Erythroblast (primary cell): ENCODE measurements around the gene ZNF879.

Source experiments
- DNase-seq, 2 experiments: peaks; one replicate each; lab custom pipeline; 2025; lab: John Stamatoyannopoulos, UW
- GATA1 ChIP-seq: IDR thresholded peaks from 2 replicates; pipeline ENCODE4 v1.6.1; 2011; ENCODE audit warnings: low read depth, mild to moderate bottlenecking, control low read depth, low read length, moderate library complexity
- POLR2A ChIP-seq: IDR thresholded peaks from 2 replicates; pipeline ENCODE4 v1.6.1; 2011; ENCODE audit warnings: mild to moderate bottlenecking, low read length

Gene ZNF879

DNA sequence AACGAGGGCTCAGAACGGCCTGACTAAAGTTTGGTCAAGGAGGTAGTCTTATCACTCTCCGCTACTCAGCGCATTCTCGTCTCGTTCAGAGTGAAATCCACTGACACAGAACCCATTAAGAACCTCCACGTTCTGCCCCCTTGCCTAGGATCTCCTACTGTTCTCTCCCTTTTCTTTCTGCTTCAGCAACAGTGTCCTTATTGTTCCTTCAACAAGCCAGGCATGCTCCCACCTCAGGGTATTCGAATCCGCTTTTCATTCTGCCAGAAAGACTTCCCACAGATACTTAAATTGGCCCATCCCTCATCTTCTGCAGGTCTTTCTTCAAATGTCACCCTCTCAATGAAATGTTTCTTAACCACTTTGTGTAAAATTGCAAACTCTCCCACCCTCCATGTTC is 32.2 kb downstream of the ZNF879 start:
- DNase-seq, result no peak
- no peak for TF ChIP-seq GATA1
- no peak for TF ChIP-seq POLR2A

GRCh38 chr5:179060116-179061008 is 36.8 kb downstream of the ZNF879 start, which contains the start of gene ZNF354C:
Gene ZNF354C (plus strand): TSS chr5:179060373. CDS start chr5:179062069, 1,696 bp downstream.
- TF ChIP-seq POLR2A, result no peak
- TF ChIP-seq GATA1, result no peak
- peak in 1 of 2 experiments; percentile 4 for DNase-seq

GRCh38 chr5:179061025-179061424 is 37.4 kb downstream of the ZNF879 start:
- TF ChIP-seq GATA1 (no peak), POLR2A (no peak)
- DNase-seq, result no peak

DNA sequence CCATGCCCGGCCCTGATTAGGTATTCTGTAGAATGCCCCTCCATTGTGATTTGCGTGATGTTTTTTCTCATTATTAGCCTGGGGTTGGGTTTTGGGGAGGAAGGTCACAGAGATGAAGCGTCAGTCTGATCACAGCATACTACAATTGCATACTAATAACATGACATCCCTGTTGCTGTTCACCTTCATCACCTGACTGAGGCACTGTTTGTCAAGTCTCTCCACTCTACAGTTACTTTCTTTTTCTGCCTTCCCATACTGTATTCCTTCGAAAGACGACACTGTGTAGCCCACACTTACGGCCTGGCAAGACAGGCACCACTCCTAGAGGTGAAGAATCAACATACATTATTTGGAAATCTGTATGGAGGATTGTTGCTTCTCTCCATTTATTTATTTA is 42.1 kb downstream of the ZNF879 start:
- no peak for DNase-seq
- no peak for TF ChIP-seq GATA1

- DNase-seq, result no peak
- TF ChIP-seq POLR2A (no peak), GATA1 (no peak)
These were observed 55.8 kb downstream of the ZNF879 start for GRCh38 chr5:179079165-179079987.

DNA sequence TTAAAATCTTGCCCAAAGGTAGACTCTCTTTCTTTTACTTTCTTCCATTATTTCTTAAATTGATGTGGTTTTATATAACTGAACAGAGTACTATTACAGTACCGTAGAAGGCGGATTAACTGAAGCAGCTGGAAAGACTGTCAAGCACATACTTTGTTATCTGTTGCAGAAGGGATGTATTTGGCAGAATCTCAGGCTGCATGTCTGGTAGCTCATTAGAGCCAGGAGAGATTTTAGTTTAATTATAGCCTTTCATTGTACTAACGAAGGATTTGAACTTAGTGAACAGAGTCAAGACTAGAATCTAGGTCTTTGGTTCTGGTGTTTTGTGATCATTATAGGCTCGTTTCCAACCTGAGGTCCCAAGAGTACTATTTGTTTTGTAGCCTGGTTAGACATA is 57.1 kb downstream of the ZNF879 start:
- no peak for DNase-seq
- TF ChIP-seq POLR2A, result no peak
- TF ChIP-seq GATA1, result no peak
